ENCODE data around the gene DOK6. TPM values are rescaled to one million over a fixed set of nuclear protein-coding genes. Genes with fewer than 3 reads are reported as not detected.

DOK6 gene
- total and polyA plus RNA-seq, 10 donors, result 0.09 to 2.0 (median 0.40) TPM

- TF ChIP-seq POLR2AphosphoS5 (IDR thresholded peaks at IDR 0.05), result no peak
- TF ChIP-seq CTCF (IDR thresholded peaks at IDR 0.05 in 8 of 11, conservative IDR thresholded peaks at IDR 0.05 in 3 of 11), result peak in 1 of 11 experiments; percentile 15
- intact Hi-C loops (cut with DNase I; ENCODE audit: low total_unique reads), result no loop called here
- no peaks in the 10 kb centered on the region for H3K36me3 ChIP-seq
- no peaks in the 10 kb centered on the region for H3K27me3 ChIP-seq (replicated peaks in 1 of 7)
- no peak overlapping the region for H3K27ac ChIP-seq
- 70 to 86% (median 80%) methylated on average over 6 of the region's 6 CpGs for WGBS, 5 donors
- no peaks in the 10 kb centered on the region for H3K4me1 ChIP-seq
- no peaks in the 10 kb centered on the region for H3K9me3 ChIP-seq
- no peak for DNase-seq
- no peak overlapping the region for H3K4me3 ChIP-seq
Measured at GRCh38 chr18:69636529-69637301, 236.0 kb downstream of the DOK6 start.

GRCh38 chr18:69638056-69638455 is 237.4 kb downstream of the DOK6 start:
- Histone ChIP-seq H3K27me3 (replicated peaks in 1 of 7) (no peaks in the 10 kb centered on the region), H3K27ac (no peak overlapping the region), H3K4me3 (no peak overlapping the region), H3K9me3 (no peaks in the 10 kb centered on the region), H3K36me3 (no peaks in the 10 kb centered on the region), H3K4me1 (no peaks in the 10 kb centered on the region)
- DNase-seq, result no peak
- TF ChIP-seq CTCF (IDR thresholded peaks at IDR 0.05 in 8 of 11, conservative IDR thresholded peaks at IDR 0.05 in 3 of 11), result no peak
- TF ChIP-seq POLR2AphosphoS5 (IDR thresholded peaks at IDR 0.05), result no peak
- no peak for TF ChIP-seq POLR2A (IDR thresholded peaks at IDR 0.05)
- WGBS, 5 donors, result 0 to 98% (median 64%) methylated on average over 1 of the region's 1 CpG
- intact Hi-C loops (cut with DNase I; ENCODE audit: low total_unique reads), result no loop called here

- Histone ChIP-seq H3K4me3 (no peak overlapping the region), H3K36me3 (no peaks in the 10 kb centered on the region), H3K9me3 (no peaks in the 10 kb centered on the region), H3K27me3 (replicated peaks in 1 of 7) (peaks cover 0 to 6% (median 0%) of the 10 kb centered on the region in 7 donors), H3K27ac (no peak overlapping the region), H3K4me1 (no peaks in the 10 kb centered on the region)
- 84 to 97% (median 92%) methylated on average over 3 of the region's 3 CpGs for WGBS, 5 donors
- intact Hi-C loops (cut with DNase I; ENCODE audit: low total_unique reads), result no loop called here
- TF ChIP-seq POLR2A (IDR thresholded peaks at IDR 0.05), result no peak
- no peak for TF ChIP-seq POLR2AphosphoS5 (IDR thresholded peaks at IDR 0.05)
- no peak for TF ChIP-seq CTCF (IDR thresholded peaks at IDR 0.05 in 8 of 11, conservative IDR thresholded peaks at IDR 0.05 in 3 of 11)
- no peak for DNase-seq
Measured at GRCh38 chr18:69647702-69648101, 247.0 kb downstream of the DOK6 start.

GRCh38 chr18:69648486-69648885 is 247.8 kb downstream of the DOK6 start:
- H3K4me3 ChIP-seq, result no peak overlapping the region
- H3K9me3 ChIP-seq, result no peaks in the 10 kb centered on the region
- H3K27me3 ChIP-seq (replicated peaks in 1 of 7), result peaks cover 0 to 6% (median 0%) of the 10 kb centered on the region in 7 donors
- TF ChIP-seq CTCF (IDR thresholded peaks at IDR 0.05 in 8 of 11, conservative IDR thresholded peaks at IDR 0.05 in 3 of 11), result no peak
- TF ChIP-seq POLR2A (IDR thresholded peaks at IDR 0.05), result no peak
- no peak for TF ChIP-seq POLR2AphosphoS5 (IDR thresholded peaks at IDR 0.05)
- WGBS, 5 donors, result 77 to 85% (median 80%) methylated on average over 3 of the region's 3 CpGs
- H3K4me1 ChIP-seq, result no peaks in the 10 kb centered on the region
- DNase-seq, result no peak
- H3K27ac ChIP-seq, result no peak overlapping the region
- intact Hi-C loops (cut with DNase I; ENCODE audit: low total_unique reads), result no loop called here
- no peaks in the 10 kb centered on the region for H3K36me3 ChIP-seq

All from spleen (tissue), 11 donors.